ENCODE measurements around the gene MMP1. TPM values are rescaled to one million over a fixed set of nuclear protein-coding genes. Genes with fewer than 3 reads are reported as not detected.

MMP1 gene
- total and polyA plus RNA-seq, 2 of the 13 experiments (the other 11 are each of a cell fraction or from before 2014, with no cell fraction given), result 0.09 to 0.21 TPM

- Histone ChIP-seq H3K79me2 (ENCODE audit: insufficient read depth, low read length) (no peaks in the 10 kb centered on the region), H4K20me1 (ENCODE audit: insufficient read depth, low read length) (no peaks in the 10 kb centered on the region), H3K36me3 (replicated peaks in 1 of 2; ENCODE audit: control insufficient read depth in 1 of 2, insufficient read depth in 2 of 2, low read length in 2 of 2) (no peaks in the 10 kb centered on the region), H3K4me2 (ENCODE audit: low read depth, low read length) (peak overlapping the region; percentile 84), H3K27ac (ENCODE audit: extremely low read length, insufficient read depth, low read length) (no peak overlapping the region), H3K4me1 (ENCODE audit: insufficient read depth, low read length) (peaks cover 13% of the 10 kb centered on the region), H2AFZ (ENCODE audit: low read length) (peak overlapping the region; percentile 77), H3K4me3 (replicated peaks in 1 of 3; ENCODE audit: insufficient read depth in 1 of 3, low read depth in 2 of 3, low read length in 3 of 3) (peak overlapping the region in 1 of 3 experiments; percentile 14; a peak in 2 of 6 replicates), H3K27me3 (ENCODE audit: control insufficient read depth in 1 of 2, insufficient read depth in 2 of 2, low read length in 2 of 2) (no peaks in the 10 kb centered on the region), H3K9ac (ENCODE audit: insufficient read depth, low read depth, low read length) (no peak overlapping the region), H3K9me3 (ENCODE audit: low read length) (no peaks in the 10 kb centered on the region)
- FAIRE-seq, result no peak
- ChIA-PET CTCF (ENCODE audit: low intra/inter-chr PET ratio, low total read pairs) (no interaction called here), POLR2A (no interaction called here)
- intact Hi-C loops (cut with micrococcal nuclease; ENCODE audit: unreplicated experiment) (loop anchor here (5.0 kb wide), 1 partner anchor 385 kb away; no protein-coding TSS in a partner anchor), in situ Hi-C loops (cut with HindIII; ENCODE audit: extremely low pct_ligation_motif_present, low pct_unique_long_range_greater_than_20kb) (no loop called here)
- WGBS (ENCODE audit: low lambda C conversion rate), result 45% methylated on average over 7 of the region's 7 CpGs
- peak; percentile 68 for ATAC-seq
- TF ChIP-seq, protein P1, sequence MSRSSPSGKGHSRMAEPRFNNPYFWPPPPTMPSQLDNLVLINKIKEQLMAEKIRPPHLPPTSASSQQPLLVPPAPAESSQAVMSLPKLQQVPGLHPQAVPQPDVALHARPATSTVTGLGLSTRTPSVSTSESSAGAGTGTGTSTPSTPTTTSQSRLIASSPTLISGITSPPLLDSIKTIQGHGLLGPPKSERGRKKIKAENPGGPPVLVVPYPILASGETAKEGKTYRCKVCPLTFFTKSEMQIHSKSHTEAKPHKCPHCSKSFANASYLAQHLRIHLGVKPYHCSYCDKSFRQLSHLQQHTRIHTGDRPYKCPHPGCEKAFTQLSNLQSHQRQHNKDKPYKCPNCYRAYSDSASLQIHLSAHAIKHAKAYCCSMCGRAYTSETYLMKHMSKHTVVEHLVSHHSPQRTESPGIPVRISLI (CRISPR knock-in tag; IDR thresholded peaks at IDR 0.05; ENCODE audit: borderline replicate concordance), result 0 out of 2 replicates have a peak, but pooled peaks have one; percentile 18
- TF ChIP-seq PRMT3 (CRISPR knock-in tag; IDR thresholded peaks at IDR 0.05; ENCODE audit: borderline replicate concordance, low read depth), result no peak
- no peak for TF ChIP-seq ZNF136 (CRISPR knock-in tag; IDR thresholded peaks at IDR 0.05; ENCODE audit: low read depth)
- 0 out of 2 replicates have a peak, but pooled peaks have one; percentile 7 for TF ChIP-seq CREB1 (IDR thresholded peaks at IDR 0.05)
- TF ChIP-seq CREB1 (CRISPR knock-in tag; IDR thresholded peaks at IDR 0.05), result no peak
- no peak for TF ChIP-seq KAT7 (CRISPR knock-in tag; IDR thresholded peaks at IDR 0.05; ENCODE audit: borderline replicate concordance)
- TF ChIP-seq ZNF12 (CRISPR knock-in tag; IDR thresholded peaks at IDR 0.05), result 0 out of 2 replicates have a peak, but pooled peaks have one; percentile 50
- BruUV-seq (replicated peaks), result no TSS peak
- no peak for DNase-seq (ENCODE audit: low spot score)
These were observed 34.7 kb upstream of the MMP1 start for GRCh38 chr11:102832612-102833011.

Measured in HepG2 (cell line).